Measurements from ENCODE around the gene UBD.

The UBD gene

DNA sequence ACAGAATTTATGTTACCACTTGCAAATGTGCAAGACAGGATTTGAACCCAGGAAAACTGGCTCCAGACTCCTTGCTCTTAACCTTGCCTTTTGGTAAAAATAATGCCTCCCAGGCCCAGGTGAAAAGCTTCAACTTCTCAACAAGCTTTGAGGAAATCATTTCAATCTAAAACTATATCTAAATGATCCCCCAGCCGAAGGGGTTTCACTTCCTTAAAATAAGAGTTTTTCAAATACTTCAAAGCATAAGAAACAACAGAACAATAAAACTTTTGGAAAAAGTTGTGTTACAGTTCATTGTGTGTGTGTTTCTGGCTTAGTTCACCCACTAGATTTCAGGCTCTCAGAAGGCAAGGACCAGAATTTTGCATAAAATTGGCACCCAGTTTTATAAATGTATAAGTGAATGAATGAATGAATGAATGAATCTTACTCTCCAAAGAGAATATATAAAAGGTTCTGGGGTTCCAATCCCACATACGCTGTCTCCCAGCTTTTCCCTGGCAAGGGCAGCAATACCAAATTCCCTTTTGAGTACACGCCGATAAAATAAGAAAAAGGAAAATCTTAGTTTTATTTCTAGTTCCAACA lies 30.8 kb upstream of the UBD start:
- Histone ChIP-seq H3K4me3 (ENCODE audit: low read depth, low read length) (no peak overlapping the region), H3K27ac (no peak overlapping the region), H3K27me3 (replicated peaks) (no peaks in the 10 kb centered on the region), H3K36me3 (replicated peaks) (no peaks in the 10 kb centered on the region)
- in situ Hi-C loops (cut with HindIII; ENCODE audit: low pct_ligation_motif_present, low sequenced_read_pairs), result no loop called here
- DNase-seq, result no peak
- TF ChIP-seq, protein P1, sequence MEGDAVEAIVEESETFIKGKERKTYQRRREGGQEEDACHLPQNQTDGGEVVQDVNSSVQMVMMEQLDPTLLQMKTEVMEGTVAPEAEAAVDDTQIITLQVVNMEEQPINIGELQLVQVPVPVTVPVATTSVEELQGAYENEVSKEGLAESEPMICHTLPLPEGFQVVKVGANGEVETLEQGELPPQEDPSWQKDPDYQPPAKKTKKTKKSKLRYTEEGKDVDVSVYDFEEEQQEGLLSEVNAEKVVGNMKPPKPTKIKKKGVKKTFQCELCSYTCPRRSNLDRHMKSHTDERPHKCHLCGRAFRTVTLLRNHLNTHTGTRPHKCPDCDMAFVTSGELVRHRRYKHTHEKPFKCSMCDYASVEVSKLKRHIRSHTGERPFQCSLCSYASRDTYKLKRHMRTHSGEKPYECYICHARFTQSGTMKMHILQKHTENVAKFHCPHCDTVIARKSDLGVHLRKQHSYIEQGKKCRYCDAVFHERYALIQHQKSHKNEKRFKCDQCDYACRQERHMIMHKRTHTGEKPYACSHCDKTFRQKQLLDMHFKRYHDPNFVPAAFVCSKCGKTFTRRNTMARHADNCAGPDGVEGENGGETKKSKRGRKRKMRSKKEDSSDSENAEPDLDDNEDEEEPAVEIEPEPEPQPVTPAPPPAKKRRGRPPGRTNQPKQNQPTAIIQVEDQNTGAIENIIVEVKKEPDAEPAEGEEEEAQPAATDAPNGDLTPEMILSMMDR (IDR thresholded peaks at IDR 0.05; ENCODE audit: low read depth, low read length, missing control alignments), result no peak

DNA sequence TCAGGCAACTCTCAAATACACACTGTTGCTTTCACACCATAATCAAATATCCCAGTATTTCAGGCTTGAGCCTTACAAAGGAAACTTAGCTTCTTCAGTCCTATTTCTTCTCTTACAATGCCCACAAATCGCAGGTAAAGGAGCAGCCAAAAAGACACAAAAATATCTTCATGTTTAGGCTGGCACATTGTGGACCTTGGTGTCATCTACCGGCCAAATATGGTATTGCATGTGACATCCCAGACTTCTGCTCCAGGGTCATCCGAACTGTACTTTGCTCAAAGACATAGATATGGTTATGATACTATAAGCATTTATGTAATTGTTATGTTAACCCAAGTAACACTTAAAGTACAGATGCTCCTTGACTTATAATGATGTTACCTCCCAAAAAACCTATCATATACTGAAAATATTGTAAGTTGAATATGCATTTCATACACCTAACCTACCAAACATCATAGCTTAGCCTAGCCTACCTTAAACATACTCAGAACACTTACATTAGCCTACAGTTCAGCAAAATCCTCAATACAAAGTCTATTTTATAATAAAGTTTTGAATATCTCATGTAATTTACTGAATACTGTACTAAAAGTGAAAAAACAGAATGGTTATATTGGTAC lies 30.0 kb upstream of the UBD start:
- peak; percentile 59 for DNase-seq
- no peak overlapping the region for H3K27ac ChIP-seq
- no peak overlapping the region for H3K4me3 ChIP-seq (ENCODE audit: low read depth, low read length)
- H3K27me3 ChIP-seq (replicated peaks), result no peaks in the 10 kb centered on the region
- TF ChIP-seq, protein P1 (IDR thresholded peaks at IDR 0.05; ENCODE audit: low read depth, low read length, missing control alignments), result peak; percentile 92
- in situ Hi-C loops (cut with HindIII; ENCODE audit: low pct_ligation_motif_present, low sequenced_read_pairs), result no loop called here
- no peaks in the 10 kb centered on the region for H3K36me3 ChIP-seq (replicated peaks)

DNA sequence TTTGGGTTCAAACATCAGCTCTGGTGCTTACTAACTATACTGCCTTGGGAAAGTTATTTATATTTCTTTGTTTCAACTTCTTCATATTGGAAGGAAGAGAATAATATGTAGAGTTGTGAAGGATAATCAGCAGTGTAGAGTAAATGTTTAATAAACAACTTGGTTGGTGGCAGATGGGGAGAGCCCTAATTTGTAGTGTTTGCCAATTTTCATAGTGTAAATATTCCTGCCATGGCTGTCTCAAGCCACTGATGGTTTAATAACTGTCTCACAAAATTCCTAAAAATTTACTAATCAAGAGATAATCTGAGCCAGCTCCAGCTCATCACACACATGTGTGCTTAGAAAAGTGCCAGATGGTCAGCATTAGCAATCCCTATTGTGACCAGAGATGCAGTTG lies 25.3 kb upstream of the UBD start, which contains the start of gene OR2H2:
Gene OR2H2 (plus strand): TSS at position 301 of the 400 bp plus-strand sequence. CDS start 2,824 bp downstream, outside the sequence.
- H3K36me3 ChIP-seq (replicated peaks), result no peaks in the 10 kb centered on the region
- H3K27me3 ChIP-seq (replicated peaks), result no peaks in the 10 kb centered on the region
- in situ Hi-C loops (cut with HindIII; ENCODE audit: low pct_ligation_motif_present, low sequenced_read_pairs), result no loop called here
- DNase-seq, result no peak
- no peak within 1 kb of the TSS for H3K4me3 ChIP-seq (ENCODE audit: low read depth, low read length)
- H3K27ac ChIP-seq, result no peak within 1 kb of the TSS
- TF ChIP-seq, protein P1 (IDR thresholded peaks at IDR 0.05; ENCODE audit: low read depth, low read length, missing control alignments), result no peak

DNA sequence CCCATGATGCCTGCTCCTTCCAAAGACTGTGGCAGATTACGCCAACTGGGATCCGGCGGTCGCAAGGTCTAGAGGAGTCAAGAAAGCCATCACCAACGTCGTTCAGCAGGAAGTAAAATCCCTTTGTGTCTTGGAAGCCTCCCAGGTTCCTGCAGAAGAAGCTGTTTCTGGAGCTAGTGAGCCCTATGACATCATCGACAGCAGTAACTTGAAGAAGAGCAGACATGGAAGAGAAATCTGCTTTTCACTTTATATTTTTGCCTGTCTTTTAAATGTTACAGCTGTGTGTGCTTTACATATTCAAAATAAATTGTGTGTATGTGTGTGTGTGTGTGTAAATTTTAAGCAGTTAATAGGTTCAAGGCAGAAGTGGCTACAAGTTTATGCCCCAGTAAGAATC lies 18.0 kb upstream of the UBD start:
- Histone ChIP-seq H3K27ac (no peak overlapping the region), H3K27me3 (replicated peaks) (no peaks in the 10 kb centered on the region), H3K4me3 (ENCODE audit: low read depth, low read length) (no peak overlapping the region), H3K36me3 (replicated peaks) (no peaks in the 10 kb centered on the region)
- DNase-seq, result no peak
- in situ Hi-C loops (cut with HindIII; ENCODE audit: low pct_ligation_motif_present, low sequenced_read_pairs), result no loop called here
- TF ChIP-seq, protein P1 (IDR thresholded peaks at IDR 0.05; ENCODE audit: low read depth, low read length, missing control alignments), result no peak

DNA sequence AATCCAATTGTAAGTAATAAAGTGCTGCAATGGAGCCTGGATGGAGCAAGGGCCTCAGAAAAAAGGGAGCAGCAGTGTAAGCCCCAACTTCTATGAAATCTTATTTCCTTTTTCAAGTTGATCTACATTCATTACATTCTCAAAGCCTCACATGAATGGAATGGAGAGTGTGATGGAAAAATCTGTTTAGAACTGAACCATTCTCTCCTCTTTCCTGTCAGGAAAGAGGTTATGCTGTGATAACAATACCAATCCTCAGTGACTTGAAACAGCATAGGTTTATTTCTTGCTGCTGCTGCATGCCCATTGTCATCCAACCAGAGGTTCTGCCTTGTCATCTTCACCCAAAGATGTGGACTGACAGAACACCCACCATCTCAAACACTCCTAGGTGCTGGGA lies 16.5 kb upstream of the UBD start:
- H3K4me3 ChIP-seq (ENCODE audit: low read depth, low read length), result no peak overlapping the region
- no peaks in the 10 kb centered on the region for H3K27me3 ChIP-seq (replicated peaks)
- no peak overlapping the region for H3K27ac ChIP-seq
- TF ChIP-seq, protein P1 (IDR thresholded peaks at IDR 0.05; ENCODE audit: low read depth, low read length, missing control alignments), result no peak
- DNase-seq, result no peak
- no peaks in the 10 kb centered on the region for H3K36me3 ChIP-seq (replicated peaks)
- in situ Hi-C loops (cut with HindIII; ENCODE audit: low pct_ligation_motif_present, low sequenced_read_pairs), result no loop called here
